Measurements from ENCODE around the gene MAN2A1.
"Not testable (repeated sequence)": the region's sequence is repeated elsewhere in the genome, so short reads cannot be mapped to it uniquely, and the experiment has no call there.

Gene MAN2A1

GRCh38 chr5:109826426-109826825 lies 136.7 kb downstream of the MAN2A1 start:
- no peaks in the 10 kb centered on the region for H3K4me1 ChIP-seq (ENCODE audit: control insufficient read depth, insufficient read depth, low read length)
- no peak overlapping the region for H3K27ac ChIP-seq (ENCODE audit: low read depth, low read length)
- no peak overlapping the region for H3K4me3 ChIP-seq (ENCODE audit: low read length)
- H3K27me3 ChIP-seq (ENCODE audit: control insufficient read depth, insufficient read depth, low read length) = no peaks in the 10 kb centered on the region
- no peaks in the 10 kb centered on the region for H3K36me3 ChIP-seq (ENCODE audit: control insufficient read depth, insufficient read depth, low read length)
- no peak overlapping the region for H3K9ac ChIP-seq (ENCODE audit: low read length)

GRCh38 chr5:109829331-109829730 lies 139.6 kb downstream of the MAN2A1 start:
- Histone ChIP-seq H3K27me3 (ENCODE audit: control insufficient read depth, insufficient read depth, low read length) (no peaks in the 10 kb centered on the region), H3K36me3 (ENCODE audit: control insufficient read depth, insufficient read depth, low read length) (no peaks in the 10 kb centered on the region), H3K4me1 (ENCODE audit: control insufficient read depth, insufficient read depth, low read length) (no peaks in the 10 kb centered on the region), H3K27ac (ENCODE audit: low read depth, low read length) (no peak overlapping the region), H3K4me3 (ENCODE audit: low read length) (no peak overlapping the region), H3K9ac (ENCODE audit: low read length) (no peak overlapping the region)

GRCh38 chr5:109830955-109831502 lies 141.3 kb downstream of the MAN2A1 start:
- Histone ChIP-seq H3K27ac (ENCODE audit: low read depth, low read length) (no peak overlapping the region), H3K9ac (ENCODE audit: low read length) (no peak overlapping the region), H3K4me1 (ENCODE audit: control insufficient read depth, insufficient read depth, low read length) (no peaks in the 10 kb centered on the region), H3K27me3 (ENCODE audit: control insufficient read depth, insufficient read depth, low read length) (no peaks in the 10 kb centered on the region), H3K4me3 (ENCODE audit: low read length) (no peak overlapping the region), H3K36me3 (ENCODE audit: control insufficient read depth, insufficient read depth, low read length) (no peaks in the 10 kb centered on the region)

- not testable (repeated sequence) for H3K9ac ChIP-seq (ENCODE audit: low read length); H3K4me3 ChIP-seq (ENCODE audit: low read length); H3K27me3 ChIP-seq (ENCODE audit: control insufficient read depth, insufficient read depth, low read length); H3K36me3 ChIP-seq (ENCODE audit: control insufficient read depth, insufficient read depth, low read length); H3K4me1 ChIP-seq (ENCODE audit: control insufficient read depth, insufficient read depth, low read length); H3K27ac ChIP-seq (ENCODE audit: low read depth, low read length)
Measured at GRCh38 chr5:109832207-109833188, 142.8 kb downstream of the MAN2A1 start.

GRCh38 chr5:109833946-109834345 lies 144.2 kb downstream of the MAN2A1 start:
- Histone ChIP-seq H3K36me3 (ENCODE audit: control insufficient read depth, insufficient read depth, low read length) (no peaks in the 10 kb centered on the region), H3K9ac (ENCODE audit: low read length) (no peak overlapping the region), H3K4me1 (ENCODE audit: control insufficient read depth, insufficient read depth, low read length) (no peaks in the 10 kb centered on the region), H3K27ac (ENCODE audit: low read depth, low read length) (no peak overlapping the region), H3K27me3 (ENCODE audit: control insufficient read depth, insufficient read depth, low read length) (no peaks in the 10 kb centered on the region), H3K4me3 (ENCODE audit: low read length) (no peak overlapping the region)

- Histone ChIP-seq H3K27ac (ENCODE audit: low read depth, low read length) (no peak overlapping the region), H3K4me3 (ENCODE audit: low read length) (no peak overlapping the region), H3K36me3 (ENCODE audit: control insufficient read depth, insufficient read depth, low read length) (no peaks in the 10 kb centered on the region), H3K9ac (ENCODE audit: low read length) (no peak overlapping the region), H3K27me3 (ENCODE audit: control insufficient read depth, insufficient read depth, low read length) (no peaks in the 10 kb centered on the region), H3K4me1 (ENCODE audit: control insufficient read depth, insufficient read depth, low read length) (no peaks in the 10 kb centered on the region)
Measured at GRCh38 chr5:109836280-109836679, 146.6 kb downstream of the MAN2A1 start.

DNA sequence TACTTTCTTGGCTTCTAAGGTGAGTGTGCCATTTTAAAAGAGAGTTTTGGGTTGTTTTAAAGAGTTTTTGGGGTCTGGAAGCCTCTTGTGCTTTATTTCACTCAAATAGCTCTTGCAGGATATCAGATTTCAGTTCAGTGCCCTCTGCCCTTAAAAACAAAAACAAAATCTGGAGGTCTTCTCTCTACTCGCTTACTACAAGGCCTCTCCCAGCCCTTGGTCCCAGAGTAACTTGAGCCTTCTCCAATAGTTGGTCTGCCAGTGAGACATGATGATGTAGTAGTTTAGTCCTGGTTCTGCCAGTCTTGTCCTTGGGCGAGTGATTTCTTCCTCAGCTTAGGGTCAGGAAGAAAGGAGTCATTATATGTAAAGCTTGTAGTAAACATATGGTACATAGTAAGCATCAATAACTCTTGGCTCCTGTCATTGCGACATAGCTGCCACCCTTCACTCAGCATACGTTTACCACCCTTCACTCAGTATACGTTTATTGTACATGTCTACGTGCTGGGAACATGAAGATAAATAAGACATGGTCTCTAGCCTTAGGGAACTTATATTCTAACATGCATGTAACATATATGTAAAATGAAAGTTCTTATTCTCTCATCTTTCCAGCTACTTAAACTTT lies 147.6 kb downstream of the MAN2A1 start:
- no peak overlapping the region for H3K4me3 ChIP-seq (ENCODE audit: low read length)
- H3K4me1 ChIP-seq (ENCODE audit: control insufficient read depth, insufficient read depth, low read length) = no peaks in the 10 kb centered on the region
- H3K27ac ChIP-seq (ENCODE audit: low read depth, low read length) = no peak overlapping the region
- no peaks in the 10 kb centered on the region for H3K36me3 ChIP-seq (ENCODE audit: control insufficient read depth, insufficient read depth, low read length)
- H3K9ac ChIP-seq (ENCODE audit: low read length) = no peak overlapping the region
- H3K27me3 ChIP-seq (ENCODE audit: control insufficient read depth, insufficient read depth, low read length) = no peaks in the 10 kb centered on the region

DNA sequence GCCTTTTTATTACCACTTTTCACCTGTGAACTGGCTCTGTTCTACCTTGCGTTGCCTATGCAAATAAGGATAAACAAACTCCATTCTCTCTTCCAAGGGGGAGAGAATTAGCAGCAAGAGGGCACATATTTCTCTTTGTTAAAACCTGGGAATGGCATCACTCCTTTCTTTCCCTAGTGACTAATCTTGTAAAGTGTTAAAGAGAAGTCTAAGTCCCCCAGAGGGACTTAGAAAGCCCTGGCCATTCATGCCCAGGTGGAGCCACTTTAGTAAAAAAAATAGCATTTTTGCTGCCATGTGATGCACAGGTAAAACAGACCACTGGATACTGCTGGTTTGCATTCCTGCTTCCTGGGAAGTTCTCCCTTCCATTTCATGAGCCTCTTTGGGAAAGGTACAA lies 148.4 kb downstream of the MAN2A1 start:
- no peak overlapping the region for H3K9ac ChIP-seq (ENCODE audit: low read length)
- no peaks in the 10 kb centered on the region for H3K36me3 ChIP-seq (ENCODE audit: control insufficient read depth, insufficient read depth, low read length)
- H3K27ac ChIP-seq (ENCODE audit: low read depth, low read length) = no peak overlapping the region
- no peak overlapping the region for H3K4me3 ChIP-seq (ENCODE audit: low read length)
- no peaks in the 10 kb centered on the region for H3K4me1 ChIP-seq (ENCODE audit: control insufficient read depth, insufficient read depth, low read length)
- no peaks in the 10 kb centered on the region for H3K27me3 ChIP-seq (ENCODE audit: control insufficient read depth, insufficient read depth, low read length)

- Histone ChIP-seq H3K9ac (ENCODE audit: low read length) (no peak overlapping the region), H3K4me3 (ENCODE audit: low read length) (no peak overlapping the region), H3K27me3 (ENCODE audit: control insufficient read depth, insufficient read depth, low read length) (no peaks in the 10 kb centered on the region), H3K36me3 (ENCODE audit: control insufficient read depth, insufficient read depth, low read length) (no peaks in the 10 kb centered on the region), H3K4me1 (ENCODE audit: control insufficient read depth, insufficient read depth, low read length) (no peaks in the 10 kb centered on the region), H3K27ac (ENCODE audit: low read depth, low read length) (no peak overlapping the region)
Measured at GRCh38 chr5:109844148-109844547, 154.4 kb downstream of the MAN2A1 start.

- H3K9ac ChIP-seq (ENCODE audit: low read length) = no peak overlapping the region
- no peak overlapping the region for H3K4me3 ChIP-seq (ENCODE audit: low read length)
- peaks cover 5% of the 10 kb centered on the region for H3K36me3 ChIP-seq (ENCODE audit: control insufficient read depth, insufficient read depth, low read length)
- H3K4me1 ChIP-seq (ENCODE audit: control insufficient read depth, insufficient read depth, low read length) = no peaks in the 10 kb centered on the region
- H3K27ac ChIP-seq (ENCODE audit: low read depth, low read length) = no peak overlapping the region
- H3K27me3 ChIP-seq (ENCODE audit: control insufficient read depth, insufficient read depth, low read length) = no peaks in the 10 kb centered on the region
Measured at GRCh38 chr5:109844695-109845094, 155.0 kb downstream of the MAN2A1 start.

DNA sequence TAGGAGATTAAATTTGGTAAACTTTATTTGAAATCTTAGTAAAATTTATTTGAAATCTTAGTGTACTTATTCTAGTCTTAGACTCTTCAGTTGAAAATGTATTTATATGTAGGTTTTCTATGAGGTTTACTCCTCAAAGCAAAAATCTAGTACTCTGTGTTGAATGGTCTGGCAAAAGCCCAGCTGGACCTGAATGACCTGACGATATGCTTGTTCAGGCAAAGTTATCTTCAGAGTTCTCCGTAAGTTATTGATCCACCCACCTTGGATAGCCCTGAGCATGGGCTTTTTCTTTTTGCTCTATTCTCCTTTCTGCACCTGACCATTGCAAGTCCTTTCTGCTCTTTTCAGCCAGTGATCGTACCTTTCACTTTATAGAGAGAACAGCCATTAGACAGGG lies 158.4 kb downstream of the MAN2A1 start:
- peaks cover 6% of the 10 kb centered on the region for H3K36me3 ChIP-seq (ENCODE audit: control insufficient read depth, insufficient read depth, low read length)
- H3K4me3 ChIP-seq (ENCODE audit: low read length) = no peak overlapping the region
- no peak overlapping the region for H3K27ac ChIP-seq (ENCODE audit: low read depth, low read length)
- H3K9ac ChIP-seq (ENCODE audit: low read length) = no peak overlapping the region
- H3K4me1 ChIP-seq (ENCODE audit: control insufficient read depth, insufficient read depth, low read length) = no peaks in the 10 kb centered on the region
- H3K27me3 ChIP-seq (ENCODE audit: control insufficient read depth, insufficient read depth, low read length) = no peaks in the 10 kb centered on the region

DNA sequence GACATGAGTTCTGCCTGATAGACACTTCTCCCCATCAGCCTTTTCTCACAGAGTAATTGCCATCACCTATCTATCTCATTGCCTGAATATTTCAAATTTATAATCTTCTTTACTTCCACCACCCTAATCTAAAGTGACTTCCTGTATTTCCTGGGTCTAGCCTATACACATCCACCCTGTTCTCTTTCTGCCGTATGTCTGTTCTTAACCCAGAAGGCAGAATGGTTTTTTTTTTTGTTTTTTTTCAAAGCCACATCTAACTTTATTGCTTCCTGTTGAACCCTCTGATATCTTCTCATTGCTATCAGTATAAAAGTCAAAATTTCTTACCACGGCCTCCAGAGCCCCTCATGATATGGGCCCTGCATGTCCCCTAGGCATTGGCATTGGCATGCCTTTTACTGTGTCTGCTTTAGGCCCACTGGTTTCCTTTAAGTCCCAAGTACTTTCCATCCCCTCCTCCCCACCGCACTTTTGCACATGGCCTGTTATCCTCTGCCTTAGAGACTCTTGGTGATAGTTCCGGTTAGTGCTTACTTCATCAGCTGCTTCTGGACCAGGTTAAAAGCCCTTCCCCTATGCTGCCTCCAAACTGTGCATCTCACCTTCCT lies 159.9 kb downstream of the MAN2A1 start:
- Histone ChIP-seq H3K36me3 (ENCODE audit: control insufficient read depth, insufficient read depth, low read length) (peaks cover 6% of the 10 kb centered on the region), H3K27ac (ENCODE audit: low read depth, low read length) (no peak overlapping the region), H3K4me1 (ENCODE audit: control insufficient read depth, insufficient read depth, low read length) (no peaks in the 10 kb centered on the region), H3K27me3 (ENCODE audit: control insufficient read depth, insufficient read depth, low read length) (no peaks in the 10 kb centered on the region), H3K9ac (ENCODE audit: low read length) (no peak overlapping the region), H3K4me3 (ENCODE audit: low read length) (no peak overlapping the region)
